IPS-20b (cell line): ENCODE measurements around the gene GKN2.

ENCODE experiments used
- H3K27ac ChIP-seq: one replicate; pipeline ENCODE4 v1.5.1; 2013; ENCODE audit warnings: low read length
- H3K27me3 ChIP-seq: 2 replicates; pipeline ENCODE4 v1.6.1; 2013; ENCODE audit warnings: mild to moderate bottlenecking, low read length, inconsistent platforms; ENCODE audit not compliant: insufficient read depth
- H3K36me3 ChIP-seq: 2 replicates; pipeline ENCODE4 v1.6.1; 2013; ENCODE audit warnings: low read depth, mild to moderate bottlenecking, inconsistent platforms, low read length, moderate library complexity; ENCODE audit not compliant: insufficient read depth
- H3K4me1 ChIP-seq: 2 replicates; pipeline ENCODE4 v1.6.1; 2013; ENCODE audit warnings: mild to moderate bottlenecking, control low read depth, inconsistent platforms, low read length, moderate library complexity; ENCODE audit not compliant: insufficient read depth
- H3K4me3 ChIP-seq: 2 replicates; pipeline ENCODE4 v1.5.1; 2013; ENCODE audit warnings: mild to moderate bottlenecking, low read length, inconsistent platforms
- H3K9ac ChIP-seq: 2 replicates; pipeline ENCODE4 v1.6.1; 2013; ENCODE audit warnings: low read depth, mild to moderate bottlenecking, inconsistent platforms, low read length, moderate library complexity
- H3K9me3 ChIP-seq: 2 replicates; pipeline ENCODE4 v1.6.1; 2013; ENCODE audit warnings: mild to moderate bottlenecking, low read depth, low read length, inconsistent platforms; ENCODE audit not compliant: insufficient read depth

GKN2 gene, protein sequence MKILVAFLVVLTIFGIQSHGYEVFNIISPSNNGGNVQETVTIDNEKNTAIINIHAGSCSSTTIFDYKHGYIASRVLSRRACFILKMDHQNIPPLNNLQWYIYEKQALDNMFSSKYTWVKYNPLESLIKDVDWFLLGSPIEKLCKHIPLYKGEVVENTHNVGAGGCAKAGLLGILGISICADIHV

DNA sequence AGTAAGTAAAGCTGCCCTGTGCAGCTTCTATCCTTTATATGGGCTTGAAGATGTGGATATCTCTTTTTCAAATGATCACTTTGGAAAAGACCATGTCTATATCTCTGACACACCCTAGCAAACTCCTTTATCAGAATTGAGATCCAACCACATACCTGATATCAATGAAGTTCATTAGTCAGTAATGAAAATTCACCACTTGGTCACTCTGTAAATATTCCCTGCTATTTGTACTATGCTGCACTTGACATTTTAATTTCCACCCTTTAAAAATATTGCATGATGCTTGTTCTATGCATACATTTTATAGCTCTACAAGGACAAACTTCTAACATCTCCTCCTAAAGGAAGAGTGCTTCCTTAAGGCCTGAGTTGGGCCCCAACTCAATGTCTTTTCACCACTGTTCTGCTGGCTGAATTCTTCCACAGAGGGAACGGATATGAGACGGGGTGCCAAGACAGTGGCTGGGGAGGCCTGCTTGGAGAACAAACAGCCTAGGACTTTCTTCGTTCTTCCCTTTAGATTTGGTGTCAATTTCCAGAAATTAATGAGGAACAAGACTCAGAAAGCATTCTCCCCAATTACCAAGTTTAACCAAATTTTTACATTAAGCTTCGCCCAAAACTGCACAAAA is at the start of gene GKN2:
TSS of gene GKN2 (minus strand) at position 7 of the 635 bp plus-strand sequence. CDS start 32 bp downstream, outside the sequence.
- Histone ChIP-seq H3K36me3 (no peaks in the 10 kb centered on the region), H3K4me3 (no peak within 1 kb of the TSS), H3K27ac (no peak within 1 kb of the TSS), H3K9me3 (no peaks in the 10 kb centered on the region), H3K4me1 (0 out of 2 replicates have a peak, but pooled peaks cover 7% of the 10 kb centered on the region), H3K9ac (no peak within 1 kb of the TSS), H3K27me3 (peaks cover 7% of the 10 kb centered on the region; the same call in 1 of the 2 replicates)

DNA sequence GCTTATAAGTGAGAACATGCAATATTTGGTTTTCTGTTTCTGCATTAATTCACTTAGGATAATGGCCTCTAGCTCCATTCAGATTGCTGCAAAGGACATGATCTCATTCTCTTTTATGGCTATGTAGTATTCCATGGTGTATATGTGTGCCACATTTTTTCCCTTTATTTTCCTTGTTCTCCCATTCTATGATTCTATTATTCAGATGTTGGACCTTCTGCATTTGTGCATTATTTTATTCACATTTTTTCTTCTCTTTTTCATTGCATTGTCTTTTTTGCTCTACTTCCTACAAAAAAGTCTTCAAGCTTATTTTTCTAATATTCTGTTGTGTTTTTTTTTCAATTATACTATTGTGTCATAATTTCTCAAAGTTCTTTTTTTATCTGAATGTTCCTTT is 49.2 kb upstream of the GKN2 start:
- H3K36me3 ChIP-seq = no peaks in the 10 kb centered on the region
- no peak overlapping the region for H3K4me3 ChIP-seq
- H3K9ac ChIP-seq = no peak overlapping the region
- H3K27me3 ChIP-seq = no peaks in the 10 kb centered on the region
- H3K9me3 ChIP-seq = peaks cover 13% of the 10 kb centered on the region; the same call in 1 of the 2 replicates
- no peak overlapping the region for H3K27ac ChIP-seq
- H3K4me1 ChIP-seq = no peaks in the 10 kb centered on the region

DNA sequence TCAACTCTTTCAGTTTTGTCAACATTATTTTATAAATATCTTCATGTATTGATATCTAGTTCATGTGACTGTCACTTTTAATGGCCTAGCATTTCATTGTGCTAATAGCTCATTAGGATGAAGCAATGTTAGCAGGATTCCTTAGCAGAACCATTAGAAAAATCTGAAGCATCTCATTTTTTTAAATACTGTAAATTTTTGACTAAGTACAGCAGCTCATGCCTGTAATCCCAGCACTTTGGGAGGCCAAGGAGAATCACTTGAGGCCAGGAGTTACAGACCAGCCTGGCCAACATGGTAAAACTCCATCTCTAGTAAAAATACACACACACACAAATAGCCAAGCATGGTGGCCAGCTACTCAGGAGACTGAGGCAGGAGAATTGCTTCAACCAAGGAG is 44.7 kb upstream of the GKN2 start:
- Histone ChIP-seq H3K9ac (no peak overlapping the region), H3K9me3 (peaks cover 13% of the 10 kb centered on the region; the same call in 1 of the 2 replicates), H3K36me3 (no peaks in the 10 kb centered on the region), H3K27ac (no peak overlapping the region), H3K4me3 (no peak overlapping the region), H3K4me1 (no peaks in the 10 kb centered on the region), H3K27me3 (no peaks in the 10 kb centered on the region)

DNA sequence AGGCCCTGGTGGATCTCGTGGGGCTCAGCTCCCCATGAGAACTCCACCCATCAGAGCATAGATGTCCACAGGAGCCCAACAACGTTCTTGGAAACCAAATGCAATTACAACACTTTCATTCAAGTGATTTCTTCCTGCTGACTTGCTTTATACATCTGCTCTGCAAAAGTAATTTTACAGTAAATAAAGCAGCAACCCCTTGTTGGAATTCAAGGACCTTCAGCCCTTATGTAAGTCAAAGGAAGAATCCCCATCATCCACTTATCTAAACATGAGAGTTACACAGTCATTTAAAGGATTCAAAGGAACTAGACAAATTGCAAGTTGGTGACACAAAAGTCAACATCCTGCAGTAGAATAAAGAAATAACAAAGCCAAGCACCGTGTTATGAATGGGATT is 43.2 kb upstream of the GKN2 start:
- Histone ChIP-seq H3K4me1 (no peaks in the 10 kb centered on the region), H3K27me3 (no peaks in the 10 kb centered on the region), H3K36me3 (no peaks in the 10 kb centered on the region), H3K9me3 (no peaks in the 10 kb centered on the region), H3K9ac (no peak overlapping the region), H3K27ac (no peak overlapping the region), H3K4me3 (no peak overlapping the region)

DNA sequence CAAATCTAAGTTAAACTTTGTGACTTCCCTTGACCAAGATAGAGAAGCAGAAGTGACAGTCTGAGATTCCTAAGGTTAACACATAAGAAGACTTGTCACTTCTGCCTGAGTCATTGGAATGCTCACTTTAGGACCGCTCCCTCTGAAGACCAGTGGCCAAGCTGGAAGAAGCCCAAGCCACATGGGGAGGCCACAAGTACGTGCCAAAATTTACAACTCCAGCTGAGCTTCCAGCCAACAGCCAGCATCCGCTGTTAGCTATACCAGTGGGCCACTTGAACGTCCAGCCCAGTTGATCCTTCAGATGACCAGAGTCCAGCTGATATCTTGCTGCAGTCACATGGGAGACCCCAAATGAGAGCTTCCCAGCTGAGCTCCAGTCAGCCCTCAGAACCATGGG is 42.2 kb upstream of the GKN2 start:
- H3K9ac ChIP-seq = no peak overlapping the region
- no peaks in the 10 kb centered on the region for H3K27me3 ChIP-seq
- no peaks in the 10 kb centered on the region for H3K4me1 ChIP-seq
- H3K4me3 ChIP-seq = no peak overlapping the region
- H3K27ac ChIP-seq = no peak overlapping the region
- no peaks in the 10 kb centered on the region for H3K36me3 ChIP-seq
- H3K9me3 ChIP-seq = no peaks in the 10 kb centered on the region

DNA sequence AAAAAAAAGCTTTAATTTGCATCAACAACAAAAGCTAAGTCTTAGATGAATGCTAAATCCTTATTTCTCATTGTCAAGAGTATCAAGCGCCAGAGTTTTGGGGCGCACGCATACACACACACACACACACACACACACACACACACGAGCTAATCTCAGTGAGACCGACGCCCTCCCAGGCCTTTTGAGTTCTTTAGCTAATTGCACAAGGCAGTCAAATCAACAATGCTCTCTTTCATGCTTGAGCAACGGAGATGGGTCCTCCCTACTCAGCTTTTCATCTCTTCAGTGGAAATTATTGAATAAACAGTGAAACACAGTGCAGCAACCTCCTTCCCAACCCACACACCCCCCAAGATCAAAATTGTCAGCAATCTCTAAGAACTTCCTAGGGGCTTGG is 41.0 kb upstream of the GKN2 start:
- no peaks in the 10 kb centered on the region for H3K27me3 ChIP-seq
- H3K36me3 ChIP-seq = no peaks in the 10 kb centered on the region
- no peak overlapping the region for H3K27ac ChIP-seq
- no peaks in the 10 kb centered on the region for H3K9me3 ChIP-seq
- H3K9ac ChIP-seq = no peak overlapping the region
- H3K4me3 ChIP-seq = no peak overlapping the region
- no peaks in the 10 kb centered on the region for H3K4me1 ChIP-seq

DNA sequence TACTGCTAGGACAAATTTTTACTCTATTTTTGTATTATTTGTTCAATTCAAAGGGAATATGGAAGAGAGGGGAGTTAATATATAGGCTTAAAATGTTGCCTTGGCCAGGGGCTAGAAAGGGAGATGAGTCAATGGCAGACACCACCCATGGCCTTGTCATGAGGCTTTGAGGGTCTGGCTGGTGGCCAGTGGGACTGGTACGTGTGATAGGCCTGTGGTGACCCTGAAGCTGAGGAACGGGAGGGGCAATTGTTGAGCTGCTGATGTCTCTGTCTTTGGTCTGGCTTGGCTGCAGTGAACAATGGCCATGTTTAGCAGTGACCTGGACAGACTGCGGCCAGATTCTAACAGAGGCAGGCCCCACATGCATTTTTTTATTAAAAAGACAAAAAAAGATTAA is 40.2 kb upstream of the GKN2 start:
- H3K9ac ChIP-seq = no peak overlapping the region
- H3K36me3 ChIP-seq = no peaks in the 10 kb centered on the region
- no peaks in the 10 kb centered on the region for H3K27me3 ChIP-seq
- no peak overlapping the region for H3K27ac ChIP-seq
- no peaks in the 10 kb centered on the region for H3K4me1 ChIP-seq
- H3K9me3 ChIP-seq = no peaks in the 10 kb centered on the region
- H3K4me3 ChIP-seq = no peak overlapping the region

DNA sequence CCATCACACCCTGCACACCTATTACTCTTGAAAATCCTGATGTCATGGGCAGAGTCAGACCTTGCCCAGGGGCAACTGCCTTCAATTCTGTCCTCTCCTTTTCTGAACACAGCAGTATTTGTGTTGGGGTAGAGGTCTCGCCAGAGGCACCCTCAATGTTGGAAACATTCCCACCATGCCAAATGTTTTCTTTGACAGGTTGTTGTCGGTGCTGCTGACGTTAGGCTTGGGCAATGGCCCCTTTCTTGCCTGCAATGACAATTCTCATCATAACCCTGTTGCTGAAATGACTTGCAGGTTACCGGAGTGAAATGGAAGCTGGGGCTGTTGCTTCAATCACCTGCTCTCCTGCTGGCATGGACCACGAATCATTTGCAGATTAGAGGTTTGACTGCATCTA is 39.6 kb upstream of the GKN2 start:
- no peaks in the 10 kb centered on the region for H3K4me1 ChIP-seq
- no peaks in the 10 kb centered on the region for H3K27me3 ChIP-seq
- H3K27ac ChIP-seq = no peak overlapping the region
- H3K9ac ChIP-seq = no peak overlapping the region
- no peak overlapping the region for H3K4me3 ChIP-seq
- no peaks in the 10 kb centered on the region for H3K9me3 ChIP-seq
- H3K36me3 ChIP-seq = no peaks in the 10 kb centered on the region

DNA sequence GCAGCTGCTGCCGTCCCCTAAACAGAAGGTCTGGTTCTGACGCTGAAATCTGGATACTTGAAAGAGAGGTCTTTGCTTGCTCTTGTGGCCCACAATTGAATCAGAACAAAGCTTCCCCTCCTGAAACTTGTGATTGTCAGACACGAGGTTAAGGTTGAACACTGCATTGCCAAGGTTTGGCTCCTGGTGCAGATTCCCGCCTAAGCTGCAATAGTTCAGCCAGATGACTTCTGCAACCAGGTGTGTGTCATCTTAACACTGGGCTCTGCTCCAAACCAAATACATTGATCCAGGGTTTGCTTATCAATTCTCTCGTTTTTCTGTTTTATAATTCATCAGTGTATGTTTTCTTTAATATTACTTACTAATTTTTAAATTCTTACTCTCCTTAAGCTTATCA is 36.3 kb upstream of the GKN2 start:
- H3K27me3 ChIP-seq = no peaks in the 10 kb centered on the region
- no peak overlapping the region for H3K9ac ChIP-seq
- no peaks in the 10 kb centered on the region for H3K36me3 ChIP-seq
- no peak overlapping the region for H3K4me3 ChIP-seq
- no peak overlapping the region for H3K27ac ChIP-seq
- no peaks in the 10 kb centered on the region for H3K4me1 ChIP-seq
- no peaks in the 10 kb centered on the region for H3K9me3 ChIP-seq

DNA sequence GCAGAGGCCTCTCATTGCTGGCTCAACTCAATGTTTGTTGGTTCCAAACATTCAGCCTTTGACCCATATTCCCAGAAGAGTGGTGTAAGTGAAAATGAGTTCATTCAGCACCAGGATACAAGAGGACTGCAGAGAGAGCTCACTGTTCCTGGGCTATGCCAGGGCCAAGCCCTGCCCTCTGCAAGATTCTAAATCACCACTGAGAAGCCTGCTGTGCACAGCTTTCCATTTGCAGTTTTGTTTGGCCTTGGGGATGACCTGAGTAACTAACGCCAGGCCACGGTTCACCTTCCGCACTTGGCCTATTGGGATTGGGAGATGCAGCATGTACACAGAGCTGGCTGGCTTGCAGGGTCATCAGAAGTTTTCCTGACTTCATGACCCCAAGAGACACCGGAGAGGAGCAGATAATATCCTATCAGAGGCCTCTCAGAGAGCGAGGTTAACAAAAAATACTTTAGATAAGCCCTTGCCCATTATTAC is 34.4 kb upstream of the GKN2 start:
- H3K9me3 ChIP-seq = no peaks in the 10 kb centered on the region
- H3K4me3 ChIP-seq = no peak overlapping the region
- no peak overlapping the region for H3K27ac ChIP-seq
- H3K36me3 ChIP-seq = no peaks in the 10 kb centered on the region
- no peak overlapping the region for H3K9ac ChIP-seq
- no peaks in the 10 kb centered on the region for H3K4me1 ChIP-seq
- H3K27me3 ChIP-seq = no peaks in the 10 kb centered on the region

DNA sequence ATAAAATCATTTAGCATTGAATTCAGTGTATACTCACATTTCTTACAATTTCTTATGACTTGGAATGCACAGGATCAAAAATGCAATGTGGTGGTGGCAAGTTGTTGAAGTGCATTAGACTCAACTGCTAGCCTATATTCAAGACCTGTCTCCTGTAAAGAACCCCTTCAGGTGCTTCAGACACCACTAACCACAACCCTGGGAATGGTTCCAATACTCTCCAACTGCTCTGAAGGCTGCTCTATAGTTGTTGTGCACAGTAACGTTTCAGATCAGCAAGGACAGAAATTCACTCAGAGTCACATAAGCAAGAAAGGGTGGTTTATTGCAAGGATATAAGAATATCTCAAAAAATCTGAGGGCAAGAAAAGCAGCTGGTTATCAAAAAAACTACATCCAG is 28.3 kb upstream of the GKN2 start:
- Histone ChIP-seq H3K27me3 (no peaks in the 10 kb centered on the region), H3K36me3 (no peaks in the 10 kb centered on the region), H3K9me3 (no peaks in the 10 kb centered on the region), H3K4me3 (no peak overlapping the region), H3K27ac (no peak overlapping the region), H3K4me1 (no peaks in the 10 kb centered on the region), H3K9ac (no peak overlapping the region)

DNA sequence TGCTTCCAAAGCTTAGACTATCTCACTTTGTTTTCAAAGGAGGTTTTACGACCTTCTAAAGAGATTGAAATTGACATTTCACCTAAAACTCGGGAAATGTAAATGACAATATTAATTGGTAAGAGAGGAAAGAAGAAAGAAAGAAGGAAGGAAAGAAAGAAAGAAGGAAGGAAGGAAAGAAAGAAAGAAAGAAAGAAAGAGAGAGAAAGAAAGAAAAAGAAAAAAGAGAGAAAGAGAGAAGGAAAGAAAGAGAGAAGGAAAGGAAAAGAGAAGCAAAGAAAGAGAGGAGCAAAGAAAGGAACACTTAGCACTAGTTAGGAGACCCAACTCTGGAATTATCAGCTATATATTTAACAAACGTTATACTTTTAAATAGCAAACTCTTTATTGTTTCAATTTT is 25.4 kb upstream of the GKN2 start:
- Histone ChIP-seq H3K27ac (no peak overlapping the region), H3K9me3 (no peaks in the 10 kb centered on the region), H3K4me3 (no peak overlapping the region), H3K9ac (no peak overlapping the region), H3K4me1 (no peaks in the 10 kb centered on the region), H3K36me3 (no peaks in the 10 kb centered on the region), H3K27me3 (no peaks in the 10 kb centered on the region)
